GM18868 (cell line): Measurements from ENCODE around the gene UBXN6.

Source experiments
- ATAC-seq: cut with Tn5 transposase; IDR thresholded peaks from one replicate; pipeline ENCODE4 v1.9.1; 2021; ENCODE audit warnings: mild to moderate bottlenecking, moderate library complexity; ENCODE audit not compliant: unreplicated experiment

Gene UBXN6

DNA sequence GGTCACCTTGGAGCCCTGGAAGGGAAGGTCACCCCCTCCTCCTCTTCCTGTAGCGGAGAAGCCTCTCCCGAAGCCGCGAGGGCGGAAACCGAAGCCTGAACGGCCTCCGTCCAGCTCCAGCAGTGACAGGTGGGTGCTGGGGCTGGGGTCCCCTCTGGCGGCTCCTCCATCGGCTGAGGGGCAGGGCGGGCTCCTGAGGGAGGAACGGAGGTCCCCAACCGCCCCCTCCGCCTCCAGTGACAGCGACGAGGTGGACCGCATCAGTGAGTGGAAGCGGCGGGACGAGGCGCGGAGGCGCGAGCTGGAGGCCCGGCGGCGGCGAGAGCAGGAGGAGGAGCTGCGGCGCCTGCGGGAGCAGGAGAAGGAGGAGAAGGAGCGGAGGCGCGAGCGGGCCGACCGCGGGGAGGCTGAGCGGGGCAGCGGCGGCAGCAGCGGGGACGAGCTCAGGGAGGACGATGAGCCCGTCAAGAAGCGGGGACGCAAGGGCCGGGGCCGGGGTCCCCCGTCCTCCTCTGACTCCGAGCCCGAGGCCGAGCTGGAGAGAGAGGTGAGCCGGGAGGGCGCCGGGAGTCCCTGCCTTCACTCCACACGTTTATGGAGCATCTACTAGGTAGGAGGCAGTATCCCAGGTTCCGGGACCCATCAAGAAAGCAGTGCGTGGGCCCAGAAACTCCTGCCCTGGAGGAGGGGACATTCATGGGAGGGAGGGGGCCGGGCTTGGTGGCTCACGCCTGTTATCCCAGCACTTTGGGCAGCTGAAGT, 36.5 kb upstream of the UBXN6 start:
- no peak for ATAC-seq

DNA sequence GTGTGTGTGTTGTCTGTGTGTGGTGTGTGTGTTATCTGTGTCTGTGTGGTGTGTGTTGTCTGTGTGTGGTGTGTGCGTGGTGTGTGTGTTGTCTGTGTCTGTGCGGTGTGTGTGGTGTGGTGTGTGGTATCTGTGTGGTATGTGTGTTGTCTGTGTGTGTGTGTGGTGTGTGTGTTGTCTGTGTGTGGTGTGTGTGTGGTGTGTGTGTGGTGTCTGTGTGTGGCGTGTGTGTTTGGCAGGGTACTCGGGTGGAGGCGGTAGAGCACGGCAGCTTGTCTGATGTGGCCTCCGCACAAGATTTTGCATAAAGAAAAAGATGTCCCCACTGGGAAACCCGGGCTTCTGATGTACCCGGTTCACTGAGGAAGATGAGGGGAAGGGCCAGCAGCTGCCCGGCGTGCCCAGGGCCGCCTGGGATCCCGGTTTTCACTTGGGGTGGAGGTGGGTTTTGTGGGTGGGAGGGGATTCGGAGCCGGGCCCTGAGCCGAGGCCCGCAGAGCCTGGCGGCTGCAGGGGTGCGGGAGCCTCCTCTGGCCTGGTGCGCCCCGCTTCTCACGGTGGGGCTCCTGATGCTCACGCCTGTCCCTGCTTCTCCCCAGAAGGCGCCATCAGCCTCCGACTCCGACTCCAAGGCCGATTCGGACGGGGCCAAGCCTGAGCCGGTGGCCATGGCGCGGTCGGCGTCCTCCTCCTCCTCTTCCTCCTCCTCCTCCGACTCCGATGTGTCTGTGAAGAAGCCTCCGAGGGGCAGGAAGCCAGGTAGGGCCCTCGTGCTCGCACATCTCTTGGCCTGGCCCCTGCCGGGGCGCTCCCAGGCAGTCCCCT, 35.7 kb upstream of the UBXN6 start:
- ATAC-seq, result no peak

DNA sequence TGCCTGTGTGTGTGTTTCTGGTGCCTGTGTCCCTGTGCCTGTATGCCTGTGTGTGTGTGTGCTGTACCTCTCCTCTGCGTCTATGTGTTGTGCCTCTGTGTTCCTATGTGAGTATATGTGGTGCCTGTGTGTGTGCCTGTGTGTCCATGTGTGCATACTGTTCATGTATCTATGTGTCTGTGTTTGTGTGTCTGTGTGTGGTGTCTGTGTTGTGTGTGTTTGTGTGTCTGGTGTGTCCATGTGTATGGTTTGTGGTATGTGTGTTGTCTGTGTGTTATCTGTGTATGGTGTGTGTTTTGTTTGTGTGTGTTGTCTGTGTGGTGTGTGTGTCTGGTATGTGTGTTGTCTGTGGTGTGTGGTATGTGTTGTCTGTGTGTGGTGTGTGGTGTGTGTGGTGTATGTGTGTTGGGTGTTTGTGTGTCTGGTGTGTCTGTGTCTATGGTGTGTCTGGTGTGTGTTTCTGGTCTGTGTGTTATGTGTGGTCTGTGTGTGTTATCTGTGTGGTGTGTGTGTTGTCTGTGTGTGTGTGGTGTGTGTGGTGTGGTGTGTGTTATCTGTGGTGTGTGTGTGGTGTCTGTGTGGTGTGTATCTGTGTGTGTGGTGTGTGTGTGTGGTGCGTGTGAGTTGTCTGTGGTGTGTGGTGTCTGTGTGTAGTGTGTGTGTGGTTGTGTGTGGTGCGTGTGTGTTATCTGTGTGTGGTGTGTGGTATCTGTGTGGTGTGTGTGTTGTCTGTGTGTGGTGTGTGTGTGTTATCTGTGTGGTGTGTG, 34.9 kb upstream of the UBXN6 start:
- ATAC-seq, result no peak

DNA sequence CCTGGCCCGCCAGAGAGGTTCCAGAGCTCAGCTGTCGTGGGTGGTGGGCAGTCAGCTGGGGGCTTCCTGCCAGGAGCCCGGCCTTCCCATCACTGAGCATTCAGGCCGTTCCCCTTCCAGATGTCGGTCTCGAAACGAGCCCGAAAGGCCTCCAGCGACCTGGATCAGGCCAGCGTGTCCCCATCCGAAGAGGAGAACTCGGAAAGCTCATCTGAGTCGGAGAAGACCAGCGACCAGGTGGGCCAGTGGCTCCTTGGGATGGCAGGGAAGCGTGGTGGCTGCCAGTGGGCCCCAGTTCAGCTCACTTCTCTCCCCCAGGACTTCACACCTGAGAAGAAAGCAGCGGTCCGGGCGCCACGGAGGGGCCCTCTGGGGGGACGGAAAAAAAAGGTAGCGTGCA, 33.9 kb upstream of the UBXN6 start:
- no peak for ATAC-seq

DNA sequence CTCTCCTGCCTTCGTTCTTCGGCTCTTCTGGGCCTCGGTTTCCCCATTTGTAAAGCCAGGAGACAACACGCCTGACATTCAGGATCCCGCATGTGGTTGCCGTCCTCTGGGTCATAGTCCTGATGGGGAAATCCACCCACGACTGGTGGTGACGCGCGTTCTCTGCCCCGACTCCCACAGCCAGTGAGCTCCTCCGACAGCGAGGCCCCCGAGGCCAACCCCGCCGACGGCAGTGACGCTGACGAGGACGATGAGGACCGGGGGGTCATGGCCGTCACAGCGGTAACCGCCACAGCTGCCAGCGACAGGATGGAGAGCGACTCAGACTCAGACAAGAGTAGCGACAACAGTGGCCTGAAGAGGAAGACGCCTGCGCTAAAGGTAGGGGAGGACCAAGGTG, 30.9 kb upstream of the UBXN6 start:
- ATAC-seq, result no peak

DNA sequence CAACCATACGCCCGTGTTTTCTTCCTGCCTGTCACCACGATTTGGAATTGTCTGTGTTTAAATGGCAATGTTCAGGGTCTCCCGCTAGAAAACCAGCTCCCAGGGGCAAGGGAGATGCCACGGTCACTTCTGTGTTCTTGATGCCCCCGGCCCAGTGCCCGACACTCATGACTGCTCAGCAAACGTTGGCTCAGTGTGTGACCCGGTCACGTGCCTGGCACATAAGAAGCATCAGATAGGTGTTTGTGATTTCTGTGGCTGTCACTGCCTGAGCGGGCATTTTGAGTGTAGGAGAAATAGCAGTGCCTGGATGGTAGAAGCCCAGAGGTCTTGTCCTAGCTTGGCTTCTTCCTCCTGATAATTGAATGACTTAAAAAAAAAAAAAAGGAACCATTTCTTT, 30.0 kb upstream of the UBXN6 start:
- ATAC-seq, result no peak

DNA sequence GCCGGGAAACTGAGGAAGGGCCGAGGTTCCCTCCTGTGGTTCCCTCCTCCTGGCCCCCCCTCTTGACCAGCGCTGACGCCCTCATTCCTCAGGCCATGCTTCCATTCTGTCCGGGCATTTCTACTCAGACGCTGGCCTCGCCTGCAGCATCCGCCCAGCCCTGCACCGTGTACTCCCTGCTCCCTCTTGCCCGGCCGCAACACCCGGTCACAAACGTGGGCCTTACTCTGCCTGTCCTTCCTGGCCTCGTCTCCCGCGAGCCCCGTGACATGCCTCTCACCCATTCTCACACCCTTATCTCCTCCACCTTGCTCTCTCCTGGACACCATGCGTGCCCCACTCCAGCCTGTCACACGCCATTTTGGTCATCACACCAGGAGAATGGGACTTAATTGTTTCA, 25.8 kb upstream of the UBXN6 start:
- ATAC-seq, result no peak

DNA sequence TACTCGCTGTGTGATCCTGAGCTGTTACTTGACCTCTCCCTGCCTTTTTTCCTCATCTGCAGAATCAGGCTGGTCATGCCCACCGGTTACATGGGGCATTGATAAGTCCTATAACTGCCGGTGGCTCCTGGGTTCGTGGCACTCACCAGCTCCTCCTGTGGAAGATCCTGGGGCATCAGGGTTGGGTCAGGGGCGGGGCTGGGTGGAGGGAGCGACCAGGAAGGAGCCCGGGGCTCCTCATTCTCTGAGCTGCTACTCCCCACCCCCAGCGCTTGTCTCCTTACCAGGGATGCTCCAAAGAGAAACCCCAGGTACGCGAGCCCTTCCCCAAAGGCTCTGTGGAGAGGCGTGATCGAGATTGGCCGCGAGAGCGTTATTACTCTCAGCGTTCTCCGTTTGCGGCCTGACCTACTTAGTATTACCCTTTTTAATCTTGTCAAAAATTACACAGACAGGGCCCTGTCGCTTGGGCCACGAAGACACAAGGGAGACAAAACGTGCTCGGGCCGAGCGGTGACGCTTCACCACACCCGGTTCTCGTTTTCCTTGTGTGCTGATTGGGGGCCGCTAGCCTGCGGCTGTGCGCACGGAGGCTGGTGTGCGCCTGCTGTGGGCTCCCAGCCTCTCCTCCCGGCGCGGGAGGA, 25.2 kb upstream of the UBXN6 start:
- no peak for ATAC-seq

DNA sequence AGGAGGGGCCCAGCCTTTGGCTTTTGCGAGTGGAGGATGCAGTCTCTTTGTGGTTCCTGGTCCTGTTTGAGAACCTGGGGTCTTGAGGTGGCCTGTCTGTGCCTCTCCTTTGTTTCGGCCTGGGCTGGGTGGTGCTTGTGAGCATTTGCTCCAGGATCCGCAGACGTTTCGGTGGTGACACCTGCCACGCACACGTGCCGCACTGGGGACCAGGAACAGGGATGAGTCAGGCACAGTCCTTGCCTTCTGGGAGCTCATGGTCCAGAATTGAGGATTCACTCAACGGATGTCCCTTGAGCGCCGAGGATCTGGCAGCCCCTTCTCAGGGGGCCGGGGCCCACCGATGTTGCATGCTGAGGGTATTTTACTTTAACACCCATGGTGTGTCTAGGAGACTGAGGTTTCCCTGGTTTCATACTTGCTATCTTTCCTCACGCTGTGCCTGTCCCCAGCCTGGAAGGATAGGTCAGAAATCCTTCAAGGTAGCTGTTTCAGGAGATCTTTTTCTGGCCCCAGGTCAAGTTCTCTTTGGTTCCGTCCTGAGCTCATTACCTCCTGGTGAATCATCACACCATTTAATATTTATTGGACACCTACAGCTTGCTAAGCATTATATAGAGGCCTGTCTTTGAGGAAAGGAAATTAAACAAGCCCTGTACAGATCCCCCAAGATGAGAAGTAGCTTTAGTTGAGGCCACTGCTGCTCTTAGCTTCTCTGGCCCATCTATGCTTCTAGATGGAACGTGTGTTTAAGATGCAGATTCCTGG, 19.6 kb upstream of the UBXN6 start:
- ATAC-seq, result no peak

DNA sequence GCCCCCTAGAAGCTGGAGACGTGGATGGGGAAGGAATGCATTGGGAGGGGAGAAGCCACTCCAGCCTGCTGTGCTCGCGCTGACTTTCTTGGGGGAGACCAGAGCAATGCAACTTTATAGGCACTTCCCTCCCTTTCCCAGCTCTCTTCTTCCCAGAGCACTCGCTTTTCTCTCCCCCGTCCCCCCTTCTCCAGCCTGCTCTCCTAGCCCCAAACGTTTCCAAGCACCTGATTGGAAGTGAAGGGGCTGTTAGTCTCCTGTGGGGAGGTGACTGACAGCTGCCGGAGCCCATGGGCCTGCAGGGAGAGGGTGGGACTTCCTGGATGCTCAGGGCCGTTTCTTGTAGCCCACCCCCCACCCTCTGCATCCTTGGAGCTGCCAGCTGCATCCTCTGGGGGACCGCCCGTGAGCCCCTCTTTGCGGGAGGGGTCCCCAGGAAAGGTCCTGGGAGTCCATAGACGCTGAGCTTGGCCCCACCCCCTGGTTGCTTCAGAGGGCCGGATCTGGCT, 17.0 kb upstream of the UBXN6 start:
- no peak for ATAC-seq

DNA sequence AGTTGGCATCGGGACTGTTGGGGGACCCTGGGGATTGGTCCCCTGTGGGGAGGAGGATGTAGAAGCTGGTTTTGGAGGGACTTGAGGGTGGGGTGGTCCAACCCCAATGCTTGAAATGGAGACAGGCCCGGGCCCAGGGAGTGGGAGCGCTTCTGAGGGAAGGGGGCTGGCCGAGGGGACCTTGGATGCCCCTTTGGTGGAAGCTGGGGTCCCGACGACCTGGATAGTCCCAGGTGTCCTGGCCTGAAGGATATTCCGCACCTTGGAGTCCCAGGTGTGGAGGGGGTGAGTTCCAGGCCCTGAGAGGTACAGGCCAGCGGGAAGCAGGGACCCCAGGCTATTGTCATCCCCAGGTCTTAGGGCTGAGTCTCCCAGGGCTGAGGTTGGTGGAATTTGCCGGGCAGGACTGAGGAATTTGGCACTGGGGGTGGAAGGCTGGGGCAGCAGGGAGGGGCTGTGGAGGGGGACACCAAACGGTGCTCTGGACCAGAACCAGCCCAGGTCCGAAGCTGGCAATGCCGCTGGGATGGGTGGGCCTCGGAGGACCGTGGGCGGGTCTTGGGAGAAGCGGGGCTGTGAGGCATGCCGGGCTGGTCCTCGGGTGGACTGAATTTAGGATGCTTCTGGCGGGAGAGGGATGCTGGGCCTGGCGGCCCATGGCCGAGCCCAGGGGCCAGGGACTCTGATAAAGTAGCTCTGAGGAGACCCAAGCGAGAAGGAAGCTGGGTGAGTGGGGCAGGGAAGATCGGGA, 16.3 kb upstream of the UBXN6 start:
- ATAC-seq, result no peak

DNA sequence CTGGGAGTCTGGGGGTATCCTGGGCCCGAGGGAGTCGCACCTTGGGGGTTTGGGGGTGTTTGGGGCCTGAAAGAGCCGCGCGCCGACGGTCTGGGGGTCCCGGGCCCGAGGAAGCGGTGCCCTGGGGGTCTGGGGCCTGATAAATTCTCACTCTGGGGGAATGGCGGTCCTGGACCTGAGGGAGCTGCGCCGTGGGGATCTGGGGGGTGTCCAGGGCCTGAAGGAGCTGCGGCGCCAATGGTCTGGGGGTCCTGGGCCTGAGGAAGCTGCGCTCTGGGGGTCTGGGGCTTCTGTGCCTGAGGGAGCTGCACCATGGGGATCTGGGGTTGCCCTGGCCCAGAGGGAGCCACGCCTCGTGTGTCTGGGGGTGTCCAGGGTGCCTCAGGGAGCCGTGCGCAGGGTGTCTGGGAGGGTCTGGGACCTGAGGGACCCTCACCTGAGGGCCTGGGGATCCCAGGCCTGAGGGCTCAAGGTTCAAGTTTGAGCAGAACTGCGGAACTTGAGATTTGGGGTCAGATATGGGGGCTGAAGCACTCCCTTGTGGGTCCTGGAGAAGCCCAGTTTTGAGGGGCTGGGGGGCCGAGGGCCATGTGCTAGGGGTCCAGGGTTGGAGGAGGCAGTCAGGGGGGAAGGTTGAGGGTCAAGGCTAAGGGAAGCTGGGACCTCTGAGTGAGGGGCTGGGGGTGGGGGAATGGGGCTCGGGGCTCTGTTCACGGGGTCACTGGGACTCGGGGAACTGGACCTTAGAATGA, 15.6 kb upstream of the UBXN6 start:
- no peak for ATAC-seq

DNA sequence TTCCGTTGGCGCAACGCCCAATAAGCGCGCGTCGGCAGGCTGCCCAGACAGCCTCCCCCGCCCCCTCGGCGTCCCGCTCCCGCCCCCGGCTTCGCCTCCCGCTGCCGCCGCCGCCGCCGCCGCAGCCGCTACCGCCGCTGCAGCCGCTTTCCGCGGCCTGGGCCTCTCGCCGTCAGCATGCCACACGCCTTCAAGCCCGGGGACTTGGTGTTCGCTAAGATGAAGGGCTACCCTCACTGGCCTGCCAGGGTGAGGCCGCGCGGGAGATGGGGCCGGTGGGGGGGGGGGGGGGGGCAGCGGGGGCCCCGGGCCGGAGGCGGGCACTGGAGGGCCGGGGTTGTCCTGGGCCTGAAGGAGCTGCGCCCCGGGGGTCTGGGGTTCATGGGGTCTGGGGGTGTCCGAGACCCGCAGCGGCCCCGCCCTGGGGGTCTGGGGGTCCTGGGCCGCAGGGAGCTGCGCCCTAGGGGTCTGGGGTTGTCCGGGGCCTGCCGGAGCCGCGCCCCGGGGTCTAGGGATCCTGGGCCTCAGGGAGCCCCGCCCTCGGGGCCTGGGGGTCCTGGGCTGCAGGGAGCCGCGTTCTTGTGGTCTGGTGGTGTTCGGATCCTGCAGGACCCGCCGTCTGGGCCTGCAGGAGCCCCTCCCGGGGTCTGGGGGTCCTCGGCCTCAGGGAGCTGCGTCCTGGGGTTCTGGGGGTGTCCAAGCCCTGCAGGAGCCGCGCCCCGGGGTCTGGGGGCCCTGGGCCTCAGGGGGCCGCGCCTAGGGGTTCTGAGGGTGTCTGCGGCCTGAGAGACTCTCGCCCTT, 14.8 kb upstream of the UBXN6 start, which contains the start of gene HDGFL2:
Gene HDGFL2, plus strand, starts transcription at position 124 of the 801 bp plus-strand sequence. Its CDS starts 54 bp downstream, at position 178.
- no peak for ATAC-seq

DNA sequence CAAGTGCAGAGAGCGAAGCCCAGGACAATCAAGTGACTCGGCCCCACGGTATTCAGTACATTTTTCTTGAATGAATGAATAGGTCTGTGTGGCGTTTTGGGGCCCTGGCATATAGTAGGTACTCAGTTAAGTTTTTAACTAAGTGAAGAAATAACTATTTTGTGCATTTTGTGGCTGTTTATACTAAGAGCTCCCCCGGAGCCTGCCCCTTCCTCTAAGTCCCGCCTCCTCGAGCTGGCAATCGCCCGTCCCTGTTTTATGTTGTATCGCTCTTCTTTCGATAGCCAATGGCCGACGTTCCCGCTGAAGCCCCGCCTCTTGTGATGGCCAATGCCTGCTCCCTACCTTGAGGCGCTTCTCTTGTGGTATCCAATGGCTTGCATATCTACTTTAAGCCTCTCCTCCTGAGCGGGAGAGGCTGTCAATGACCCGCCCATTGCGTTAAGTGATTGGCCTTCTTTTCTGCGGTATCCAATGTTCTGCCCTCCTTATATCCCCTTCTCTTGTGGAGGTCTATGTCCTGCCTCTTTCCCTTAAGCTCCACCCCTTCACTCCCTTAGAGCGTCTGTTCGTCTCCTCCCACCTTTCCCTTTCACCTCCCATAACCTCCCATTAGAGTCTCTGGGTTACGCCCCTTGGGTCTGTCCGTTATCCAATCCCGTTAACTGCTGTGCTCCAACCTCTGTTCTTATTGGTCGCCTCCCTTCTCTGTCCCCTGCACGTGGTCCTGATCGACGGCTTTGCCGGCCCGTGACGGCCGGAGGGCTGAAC, 14.0 kb upstream of the UBXN6 start:
- ATAC-seq, result peak; percentile 77

DNA sequence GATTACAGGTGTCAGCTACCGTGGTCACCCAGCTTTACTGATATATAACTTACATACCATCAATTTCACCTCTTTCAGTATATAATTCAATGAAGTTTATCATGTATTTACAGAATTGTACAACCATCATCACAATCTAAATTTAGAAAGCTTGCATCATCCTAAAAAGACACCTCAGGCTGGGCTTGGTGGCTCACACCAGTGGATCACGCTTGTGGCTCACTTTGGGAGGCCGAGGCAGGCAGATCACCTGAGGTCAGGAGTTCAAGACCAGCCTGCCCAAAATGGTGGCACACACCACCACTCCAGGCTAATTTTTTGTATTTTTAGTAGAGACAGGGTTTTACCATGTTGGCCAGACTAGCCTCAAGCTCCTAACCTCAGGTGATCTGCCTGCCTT, 10.2 kb upstream of the UBXN6 start:
- ATAC-seq, result no peak

DNA sequence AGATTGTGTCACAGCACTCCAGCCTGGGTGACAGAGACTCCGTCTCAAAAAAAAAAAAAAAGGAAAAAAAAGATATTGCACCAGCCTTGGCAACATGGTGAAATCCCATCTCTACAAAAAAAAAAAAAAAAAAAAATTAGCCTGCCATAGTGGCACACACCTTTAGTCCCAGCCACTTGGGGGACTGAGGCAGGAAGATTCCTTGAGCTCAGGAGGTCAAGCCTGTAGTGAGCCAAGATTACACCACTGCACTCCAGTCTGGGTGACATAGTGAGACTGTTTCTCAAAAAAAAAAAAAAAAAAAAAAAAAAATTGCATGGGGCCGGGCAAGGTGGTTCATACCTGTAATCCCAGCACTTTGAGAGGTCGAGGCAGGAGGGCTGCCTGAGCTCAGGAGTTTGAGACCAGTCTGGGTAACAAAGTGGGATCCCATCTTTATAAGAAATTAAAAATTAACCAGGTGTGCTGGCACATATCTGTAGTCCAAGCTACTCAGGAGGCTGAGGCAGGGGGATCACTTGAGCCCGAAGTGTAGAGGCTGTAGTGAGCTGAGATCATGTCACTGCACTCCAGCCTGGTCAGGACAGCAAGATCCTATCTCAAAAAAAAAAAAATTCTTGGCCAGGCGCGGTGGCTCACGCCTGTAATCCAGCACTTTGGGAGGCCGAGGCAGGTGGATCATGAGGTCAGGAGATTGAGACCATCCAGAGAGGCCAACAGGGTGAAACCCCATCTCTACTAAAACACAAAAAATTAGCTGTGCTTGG, 7.4 kb upstream of the UBXN6 start:
- ATAC-seq, result no peak
